Measurements from ENCODE around the gene RERE.
"Not testable (repeated sequence)": the region's sequence is repeated elsewhere in the genome, so short reads cannot be mapped to it uniquely, and the experiment has no call there.

GRCh38 chr1:8695442-8695841, 122.0 kb downstream of the RERE start:
- not testable (repeated sequence) for TF ChIP-seq CTCF, POLR2A (IDR thresholded peaks at IDR 0.05)

Measured in uterus (tissue), 2 donors.